Cardiac septum (tissue), 1 donor: Measurements from ENCODE around the gene CD177. TPM values are rescaled to one million over a fixed set of nuclear protein-coding genes. Genes with fewer than 3 reads are reported as not detected.
"Not testable (repeated sequence)": the region's sequence is repeated elsewhere in the genome, so short reads cannot be mapped to it uniquely, and the experiment has no call there.

Source experiments
- DNase-seq: peaks from one replicate; pipeline ENCODE4 v3.0.0-alpha.2; 2020; ENCODE audit warnings: low spot score
- intact Hi-C: fragments of 100-400 bp; cut with DNase I; formaldehyde crosslinking; loops from one replicate; pipeline ENCODE4 v1.14.0; 2022
- long read RNA-seq: library from polyadenylated mRNA; unstranded; transcript quantifications from one replicate; pipeline ENCODE4 v2.0.0, GENCODE V29; 2021
- total RNA-seq: library from RNA; stranded (reverse); fragmentation: NEBNext Ultra II Directional; extraction: Animal tissue kit (Norgen Biotek cat#: 25700); gene quantifications from one replicate; pipeline ENCODE4 v1.2.1, GENCODE V29; 2021
- donor health status: DM: no; HTN: no; CAD: no.

The CD177 gene, protein sequence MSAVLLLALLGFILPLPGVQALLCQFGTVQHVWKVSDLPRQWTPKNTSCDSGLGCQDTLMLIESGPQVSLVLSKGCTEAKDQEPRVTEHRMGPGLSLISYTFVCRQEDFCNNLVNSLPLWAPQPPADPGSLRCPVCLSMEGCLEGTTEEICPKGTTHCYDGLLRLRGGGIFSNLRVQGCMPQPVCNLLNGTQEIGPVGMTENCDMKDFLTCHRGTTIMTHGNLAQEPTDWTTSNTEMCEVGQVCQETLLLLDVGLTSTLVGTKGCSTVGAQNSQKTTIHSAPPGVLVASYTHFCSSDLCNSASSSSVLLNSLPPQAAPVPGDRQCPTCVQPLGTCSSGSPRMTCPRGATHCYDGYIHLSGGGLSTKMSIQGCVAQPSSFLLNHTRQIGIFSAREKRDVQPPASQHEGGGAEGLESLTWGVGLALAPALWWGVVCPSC
- 1.4 TPM for total RNA-seq
- long read RNA-seq, partial matches to known transcripts: 0 of 1 reads
- long read RNA-seq, other reads (novel, unspliced or antisense): 0 of 1 reads

DNA sequence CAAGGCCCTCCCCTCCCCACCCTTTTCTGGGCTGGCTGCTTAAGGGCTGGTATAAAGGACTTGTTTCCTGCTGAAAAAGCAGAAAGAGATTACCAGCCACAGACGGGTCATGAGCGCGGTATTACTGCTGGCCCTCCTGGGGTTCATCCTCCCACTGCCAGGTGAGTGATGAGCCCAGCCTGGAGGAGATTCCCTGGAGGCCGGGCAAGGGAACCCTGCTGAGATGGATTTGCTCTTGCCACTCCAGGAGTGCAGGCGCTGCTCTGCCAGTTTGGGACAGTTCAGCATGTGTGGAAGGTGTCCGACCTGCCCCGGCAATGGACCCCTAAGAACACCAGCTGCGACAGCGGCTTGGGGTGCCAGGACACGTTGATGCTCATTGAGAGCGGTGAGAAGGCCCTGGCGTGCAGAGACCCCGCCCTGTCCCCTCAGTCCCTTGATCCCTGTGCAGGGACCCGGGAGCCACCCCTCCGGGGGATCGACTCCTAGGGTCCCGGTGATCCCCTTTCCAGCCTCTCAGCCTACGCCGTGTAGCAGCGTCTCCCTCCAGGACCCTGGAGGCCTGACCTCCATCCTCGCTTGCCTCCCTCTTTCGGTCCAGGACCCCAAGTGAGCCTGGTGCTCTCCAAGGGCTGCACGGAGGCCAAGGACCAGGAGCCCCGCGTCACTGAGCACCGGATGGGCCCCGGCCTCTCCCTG is at the start of gene CD177:
Gene CD177, plus strand, starts transcription at position 81 of the 699 bp plus-strand sequence. Its CDS starts 29 bp downstream, at position 110.
- intact Hi-C loops: no loop called here
- no peak for DNase-seq

- intact Hi-C loops: no loop called here
- no peak for DNase-seq
Measured at GRCh38 chr19:43305642-43306041, 47.8 kb upstream of the CD177 start.

- DNase-seq: no peak
- intact Hi-C loops: no loop called here
Measured at GRCh38 chr19:43306097-43306496, 47.4 kb upstream of the CD177 start.

DNA sequence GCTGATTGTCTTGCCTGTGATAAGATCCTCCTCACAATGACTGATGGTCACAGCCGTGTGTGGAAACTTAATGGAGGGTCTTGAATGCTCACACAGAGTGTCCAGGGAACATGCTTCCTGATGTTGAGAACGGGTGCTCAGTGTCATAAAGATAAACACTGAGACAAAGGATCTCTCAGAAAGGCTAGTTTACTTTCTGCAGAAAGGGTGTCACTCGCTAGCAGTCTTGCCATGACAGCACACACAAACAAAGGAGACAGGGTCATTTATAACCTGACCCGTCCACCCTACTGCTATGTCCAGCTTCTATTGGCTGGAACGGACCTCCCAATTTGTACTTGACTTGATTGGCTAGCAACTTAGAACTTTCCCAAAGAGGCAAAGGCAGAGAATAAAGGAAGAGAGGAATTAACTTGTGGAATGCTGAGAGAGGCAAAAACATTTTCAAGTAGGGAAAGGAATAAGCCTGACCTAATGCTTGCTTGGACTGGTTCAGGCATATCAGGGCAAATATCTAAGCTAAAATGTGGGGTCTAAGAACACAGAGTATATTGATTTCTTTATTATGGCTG is 45.2 kb upstream of the CD177 start:
- intact Hi-C loops: no loop called here
- no peak for DNase-seq

GRCh38 chr19:43309466-43309865 is 44.0 kb upstream of the CD177 start:
- intact Hi-C loops: no loop called here
- no peak for DNase-seq

- intact Hi-C loops: no loop called here
- no peak for DNase-seq
Measured at GRCh38 chr19:43310221-43310620, 43.3 kb upstream of the CD177 start.

GRCh38 chr19:43311256-43311655 is 42.2 kb upstream of the CD177 start:
- intact Hi-C loops: no loop called here
- no peak for DNase-seq

- intact Hi-C loops: no loop called here
- DNase-seq: no peak
Measured at GRCh38 chr19:43311706-43312105, 41.8 kb upstream of the CD177 start.

GRCh38 chr19:43313711-43314495 is 39.6 kb upstream of the CD177 start:
- no peak for DNase-seq
- intact Hi-C loops: no loop called here

DNA sequence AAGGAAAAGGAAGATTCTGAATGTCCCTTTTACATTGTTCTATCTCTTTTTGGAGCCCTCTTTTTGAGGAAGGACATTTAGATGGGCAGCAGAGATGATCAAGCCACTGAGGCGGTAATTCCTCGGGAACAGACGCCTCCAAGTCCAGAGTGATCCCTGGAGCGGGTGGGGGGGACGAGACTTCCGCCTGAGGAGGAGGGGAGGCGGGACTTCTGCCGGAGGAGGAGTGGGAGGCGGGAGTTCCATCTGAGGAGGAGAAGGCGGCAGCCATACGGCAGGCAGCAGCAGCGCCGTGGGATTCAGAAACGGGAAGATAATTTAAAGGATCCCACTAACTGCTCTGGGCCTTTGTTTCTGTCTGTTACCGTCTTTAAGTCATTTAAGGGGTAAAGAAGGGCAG is 37.6 kb upstream of the CD177 start:
- DNase-seq: no peak
- intact Hi-C loops: no loop called here

- DNase-seq: no peak
- intact Hi-C loops: no loop called here
Measured at GRCh38 chr19:43316591-43317319, 36.7 kb upstream of the CD177 start.

DNA sequence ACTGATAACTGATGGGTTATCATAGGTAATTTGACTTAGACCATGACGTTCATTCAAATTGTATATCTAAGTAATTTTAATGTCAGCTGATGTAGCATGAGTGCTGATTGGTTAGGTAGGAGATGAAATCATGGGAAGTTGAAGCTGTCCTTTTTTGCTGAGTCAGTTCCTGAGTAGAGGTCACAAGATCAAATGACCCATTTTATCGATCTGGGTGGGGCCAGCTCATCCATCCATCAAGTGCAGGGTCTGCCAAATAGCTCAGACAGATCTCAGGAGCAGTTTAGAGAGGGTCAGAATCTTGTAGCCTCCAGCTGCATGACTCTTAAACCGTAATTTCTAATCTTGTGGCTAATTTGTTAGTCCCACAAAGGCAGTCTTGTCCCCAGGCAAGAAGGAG is 35.3 kb upstream of the CD177 start:
- intact Hi-C loops: no loop called here
- no peak for DNase-seq

- intact Hi-C loops: no loop called here
- DNase-seq: no peak
Measured at GRCh38 chr19:43318796-43319314, 34.6 kb upstream of the CD177 start.

DNA sequence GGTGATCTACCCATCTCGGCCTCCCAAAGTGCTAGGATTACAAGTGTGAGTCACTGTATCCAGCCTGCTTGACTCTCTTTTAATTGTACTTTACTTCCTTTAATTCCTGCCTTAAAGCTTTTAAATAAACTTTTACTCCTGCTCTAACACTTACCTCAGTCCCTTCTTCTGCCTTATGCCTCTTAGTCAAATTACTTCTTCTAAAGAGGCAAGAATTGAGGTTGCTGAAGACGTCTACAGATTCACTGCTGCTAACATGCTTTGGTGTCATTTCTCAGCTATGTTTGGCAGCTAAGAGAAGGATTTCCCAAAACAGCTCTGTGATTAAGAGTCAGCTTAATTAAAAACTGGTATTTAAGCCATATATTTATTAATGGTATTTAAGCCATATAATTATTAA is 32.9 kb upstream of the CD177 start:
- no peak for DNase-seq
- intact Hi-C loops: no loop called here

DNA sequence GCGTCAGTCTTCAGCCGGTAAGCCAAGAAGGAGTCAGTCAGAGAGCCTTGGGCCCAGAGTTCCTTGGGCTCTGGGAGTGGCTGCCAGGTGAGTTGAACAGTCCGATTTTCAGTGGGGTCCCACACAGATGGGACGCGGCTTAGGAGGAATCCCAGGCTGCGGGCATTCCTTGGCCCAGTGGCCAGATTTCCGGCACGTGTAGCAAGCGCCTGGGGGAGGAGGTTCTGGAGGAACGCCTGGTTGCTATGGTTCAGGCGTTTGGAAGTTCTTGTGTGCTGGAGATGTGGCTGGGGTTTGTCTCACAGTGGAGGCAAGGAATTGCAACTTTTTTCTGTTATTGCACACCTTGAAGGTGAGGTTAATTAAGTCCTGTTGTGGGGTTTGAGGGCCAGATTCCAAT is 26.7 kb upstream of the CD177 start:
- DNase-seq, intact Hi-C loops: not testable (repeated sequence)

GRCh38 chr19:43328561-43328960 is 24.9 kb upstream of the CD177 start:
- DNase-seq, intact Hi-C loops: not testable (repeated sequence)

GRCh38 chr19:43329049-43329448 is 24.4 kb upstream of the CD177 start:
- DNase-seq, intact Hi-C loops: not testable (repeated sequence)

GRCh38 chr19:43329989-43330388 is 23.5 kb upstream of the CD177 start:
- no peak for DNase-seq
- intact Hi-C loops: no loop called here
